Panc1 (cell line): Measurements from ENCODE around the gene GAS2. TPM values are rescaled to one million over a fixed set of nuclear protein-coding genes. Genes with fewer than 3 reads are reported as not detected.

Experiments used
- ATAC-seq: fragments of 200-7000 bp; cut with Tn5 transposase; 2 replicates; pipeline ENCODE4 v1.9.1; 2020; ENCODE audit warnings: mild to moderate bottlenecking, moderate library complexity
- BruUV-seq: library from RNA; stranded (reverse); fragments of 400-500 nt; replicated peaks from 2 replicates; lab custom pipeline; 2021; lab: Mats Ljungman, UMichigan
- CTCF ChIA-PET: fragments of 300-600 bp; sonication (Branson Sonifier 250); formaldehyde crosslinking; loops from one replicate; lab custom pipeline; 2022; ENCODE audit warnings: antibody characterized with exemption; lab: Charles Lee
- POLR2A ChIA-PET: fragments of 300-600 bp; sonication (Branson Sonifier 250); formaldehyde crosslinking; loops from one replicate; lab custom pipeline; 2022; ENCODE audit warnings: antibody characterized with exemption; lab: Charles Lee
- DNase-seq: peaks from one replicate; pipeline ENCODE4 v3.0.0-alpha.2; 2010; ENCODE audit warnings: low read depth, low spot score
- H3K27ac ChIP-seq: 2 replicates; pipeline ENCODE4 v1.5.1; 2011; ENCODE audit warnings: mild to moderate bottlenecking, low read length, inconsistent platforms
- H3K27me3 ChIP-seq: fragments of 200-500 bp; sonication (Bioruptor generic); 2 replicates; pipeline ENCODE4 v1.6.0; 2014; ENCODE audit warnings: low read length, inconsistent platforms; ENCODE audit not compliant: control insufficient read depth, insufficient read depth
- H3K36me3 ChIP-seq: fragments of 200-500 bp; sonication (Bioruptor generic); 2 replicates; pipeline ENCODE4 v1.5.1; 2014; ENCODE audit warnings: inconsistent platforms, mild to moderate bottlenecking, low read length, moderate library complexity; ENCODE audit not compliant: control insufficient read depth, insufficient read depth
- H3K4me1 ChIP-seq: 2 replicates; pipeline ENCODE4 v1.5.1; 2011; ENCODE audit warnings: inconsistent platforms, mild to moderate bottlenecking, low read length, moderate library complexity; ENCODE audit not compliant: control insufficient read depth, insufficient read depth
- H3K4me3 ChIP-seq, 2 experiments: 2 replicates each; pipeline ENCODE4 v1.5.1; 2011 to 2012; ENCODE audit warnings: low read depth in 2 of 2, low read length in 2 of 2, mild to moderate bottlenecking in 2 of 2, inconsistent platforms in 1 of 2, moderate library complexity in 1 of 2
- H3K9me3 ChIP-seq: fragments of 200-500 bp; sonication (Bioruptor generic); 2 replicates; pipeline ENCODE4 v1.5.1; 2014; ENCODE audit warnings: low read depth, mild to moderate bottlenecking, inconsistent platforms, low read length, moderate library complexity; ENCODE audit not compliant: control insufficient read depth, insufficient read depth
- POLR2AphosphoS5 ChIP-seq: IDR thresholded peaks from 2 replicates; pipeline ENCODE4 v1.6.1; 2012; ENCODE audit warnings: mild to moderate bottlenecking, low read depth, low read length, moderate library complexity
- SIN3A ChIP-seq: IDR thresholded peaks from 2 replicates; pipeline ENCODE4 v1.6.1; 2012; ENCODE audit warnings: low read depth, mild to moderate bottlenecking, low read length, moderate library complexity, borderline replicate concordance; ENCODE audit not compliant: insufficient read depth
- TCF7L2 ChIP-seq: IDR thresholded peaks from 2 replicates; pipeline ENCODE4 v1.6.1; 2011; ENCODE audit warnings: mild to moderate bottlenecking, low read depth, low read length, inconsistent platforms
- in situ Hi-C: cut with HindIII; loops from 2 replicates; pipeline ENCODE4 v1.10.0; 2016; ENCODE audit warnings: low sequenced_read_pairs, low pct_unique_long_range_greater_than_20kb
- intact Hi-C: fragments of 100-400 bp; cut with micrococcal nuclease; formaldehyde crosslinking; loops from one replicate; pipeline ENCODE4 v1.10.0; 2022; ENCODE audit not compliant: unreplicated experiment
- total RNA-seq: library from RNA; stranded (reverse); gene quantifications from one replicate; pipeline ENCODE4 v1.2.1, GENCODE V29; 2021; ENCODE audit not compliant: unreplicated experiment
- TF ChIP-seq, protein P1 (sequence below), 2 experiments: IDR thresholded peaks; 2 replicates each; pipeline ENCODE4 v1.6.1; 2011 to 2012; ENCODE audit warnings: low read depth in 2 of 2, control low read depth in 1 of 2, low read length in 1 of 2, mild to moderate bottlenecking in 1 of 2, moderate library complexity in 1 of 2; ENCODE audit not compliant: insufficient read depth in 1 of 2
- TF ChIP-seq, protein P2 (sequence below): fragments of 450-650 bp; IDR thresholded peaks from 2 replicates; pipeline ENCODE4 v1.5.1; 2017; ENCODE audit warnings: mild to moderate bottlenecking

GAS2 gene
- total RNA-seq, 1 experiment from 2014 or later = 0.87 TPM

DNA sequence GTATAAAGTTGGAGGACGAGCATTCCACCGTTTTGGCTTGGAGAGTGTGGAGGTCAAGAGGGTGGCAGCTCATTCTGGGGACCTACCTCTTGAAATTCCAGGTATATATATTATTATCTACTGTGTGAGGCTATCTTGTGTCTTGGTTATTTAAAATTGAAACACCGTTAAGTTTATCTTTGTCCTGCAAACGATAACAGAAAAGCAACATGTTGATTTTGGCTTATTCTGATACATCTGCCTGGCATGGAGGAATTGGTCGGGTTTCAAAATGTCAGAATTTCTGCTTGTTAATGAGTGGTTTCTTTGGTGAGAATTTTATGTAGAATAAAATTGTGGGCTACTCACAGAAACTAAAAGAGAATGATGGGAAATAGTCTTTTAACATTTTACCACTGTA lies 108.8 kb downstream of the GAS2 start:
- Histone ChIP-seq H3K9me3 (no peaks in the 10 kb centered on the region), H3K4me1 (no peaks in the 10 kb centered on the region), H3K27ac (no peak overlapping the region), H3K36me3 (no peaks in the 10 kb centered on the region), H3K27me3 (no peaks in the 10 kb centered on the region), H3K4me3 (no peak overlapping the region)
- CTCF ChIA-PET = no interaction called here
- no TSS peak for BruUV-seq
- no peak for ATAC-seq
- TF ChIP-seq, protein P1, sequence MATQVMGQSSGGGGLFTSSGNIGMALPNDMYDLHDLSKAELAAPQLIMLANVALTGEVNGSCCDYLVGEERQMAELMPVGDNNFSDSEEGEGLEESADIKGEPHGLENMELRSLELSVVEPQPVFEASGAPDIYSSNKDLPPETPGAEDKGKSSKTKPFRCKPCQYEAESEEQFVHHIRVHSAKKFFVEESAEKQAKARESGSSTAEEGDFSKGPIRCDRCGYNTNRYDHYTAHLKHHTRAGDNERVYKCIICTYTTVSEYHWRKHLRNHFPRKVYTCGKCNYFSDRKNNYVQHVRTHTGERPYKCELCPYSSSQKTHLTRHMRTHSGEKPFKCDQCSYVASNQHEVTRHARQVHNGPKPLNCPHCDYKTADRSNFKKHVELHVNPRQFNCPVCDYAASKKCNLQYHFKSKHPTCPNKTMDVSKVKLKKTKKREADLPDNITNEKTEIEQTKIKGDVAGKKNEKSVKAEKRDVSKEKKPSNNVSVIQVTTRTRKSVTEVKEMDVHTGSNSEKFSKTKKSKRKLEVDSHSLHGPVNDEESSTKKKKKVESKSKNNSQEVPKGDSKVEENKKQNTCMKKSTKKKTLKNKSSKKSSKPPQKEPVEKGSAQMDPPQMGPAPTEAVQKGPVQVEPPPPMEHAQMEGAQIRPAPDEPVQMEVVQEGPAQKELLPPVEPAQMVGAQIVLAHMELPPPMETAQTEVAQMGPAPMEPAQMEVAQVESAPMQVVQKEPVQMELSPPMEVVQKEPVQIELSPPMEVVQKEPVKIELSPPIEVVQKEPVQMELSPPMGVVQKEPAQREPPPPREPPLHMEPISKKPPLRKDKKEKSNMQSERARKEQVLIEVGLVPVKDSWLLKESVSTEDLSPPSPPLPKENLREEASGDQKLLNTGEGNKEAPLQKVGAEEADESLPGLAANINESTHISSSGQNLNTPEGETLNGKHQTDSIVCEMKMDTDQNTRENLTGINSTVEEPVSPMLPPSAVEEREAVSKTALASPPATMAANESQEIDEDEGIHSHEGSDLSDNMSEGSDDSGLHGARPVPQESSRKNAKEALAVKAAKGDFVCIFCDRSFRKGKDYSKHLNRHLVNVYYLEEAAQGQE (IDR thresholded peaks at IDR 0.05; ENCODE audit: insufficient read depth in 1 of 2, low read depth in 2 of 2, low read length in 1 of 2) = no peak
- TF ChIP-seq TCF7L2 = no peak
- no peak for TF ChIP-seq POLR2AphosphoS5
- TF ChIP-seq SIN3A = no peak
- TF ChIP-seq, protein P2, sequence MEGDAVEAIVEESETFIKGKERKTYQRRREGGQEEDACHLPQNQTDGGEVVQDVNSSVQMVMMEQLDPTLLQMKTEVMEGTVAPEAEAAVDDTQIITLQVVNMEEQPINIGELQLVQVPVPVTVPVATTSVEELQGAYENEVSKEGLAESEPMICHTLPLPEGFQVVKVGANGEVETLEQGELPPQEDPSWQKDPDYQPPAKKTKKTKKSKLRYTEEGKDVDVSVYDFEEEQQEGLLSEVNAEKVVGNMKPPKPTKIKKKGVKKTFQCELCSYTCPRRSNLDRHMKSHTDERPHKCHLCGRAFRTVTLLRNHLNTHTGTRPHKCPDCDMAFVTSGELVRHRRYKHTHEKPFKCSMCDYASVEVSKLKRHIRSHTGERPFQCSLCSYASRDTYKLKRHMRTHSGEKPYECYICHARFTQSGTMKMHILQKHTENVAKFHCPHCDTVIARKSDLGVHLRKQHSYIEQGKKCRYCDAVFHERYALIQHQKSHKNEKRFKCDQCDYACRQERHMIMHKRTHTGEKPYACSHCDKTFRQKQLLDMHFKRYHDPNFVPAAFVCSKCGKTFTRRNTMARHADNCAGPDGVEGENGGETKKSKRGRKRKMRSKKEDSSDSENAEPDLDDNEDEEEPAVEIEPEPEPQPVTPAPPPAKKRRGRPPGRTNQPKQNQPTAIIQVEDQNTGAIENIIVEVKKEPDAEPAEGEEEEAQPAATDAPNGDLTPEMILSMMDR = no peak
- DNase-seq = no peak
- intact Hi-C loops (no loop called here), in situ Hi-C loops (no loop called here)
- POLR2A ChIA-PET = no interaction called here

DNA sequence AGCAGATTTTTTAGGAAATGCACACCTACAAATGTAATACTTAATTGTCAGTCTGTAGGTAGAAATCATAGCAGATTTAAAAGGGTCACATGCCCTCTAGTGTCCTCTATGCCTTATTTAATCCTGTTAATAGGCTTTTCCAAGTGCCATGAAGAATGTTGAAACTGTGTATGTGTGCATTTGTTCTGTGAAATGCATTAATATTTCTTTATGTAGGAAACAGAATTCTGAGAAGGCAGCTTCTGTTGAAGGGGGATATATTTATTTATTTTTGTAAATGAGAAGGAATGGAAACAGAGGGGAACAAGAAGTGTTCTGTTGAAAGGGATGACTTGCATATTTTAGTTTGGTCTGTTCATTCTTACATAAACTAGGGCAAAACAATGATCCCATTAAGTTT lies 112.2 kb downstream of the GAS2 start:
- Histone ChIP-seq H3K9me3 (no peaks in the 10 kb centered on the region), H3K27me3 (no peaks in the 10 kb centered on the region)

More for the DNA sequence above, 112.2 kb downstream of the GAS2 start:
- in situ Hi-C loops (no loop called here), intact Hi-C loops (no loop called here)
- no peak for DNase-seq
- no TSS peak for BruUV-seq
- POLR2A ChIA-PET = no interaction called here
- no peak for ATAC-seq
- no peak for TF ChIP-seq TCF7L2
- no peak for TF ChIP-seq POLR2AphosphoS5
- TF ChIP-seq, protein P2 = peak; percentile 11; the same call in 1 of the 2 replicates
- no peak for TF ChIP-seq SIN3A
- no peaks in the 10 kb centered on the region for H3K4me1 ChIP-seq
- H3K36me3 ChIP-seq = no peaks in the 10 kb centered on the region
- CTCF ChIA-PET = no interaction called here
- no peak overlapping the region for H3K27ac ChIP-seq
- H3K4me3 ChIP-seq = no peak overlapping the region
